Kidney epithelial cell (primary cell): ENCODE measurements around the gene MAN1A1. TPM values are rescaled to one million over a fixed set of nuclear protein-coding genes. Genes with fewer than 3 reads are reported as not detected.

Experiments used
- DNase-seq: peaks from one replicate; pipeline ENCODE4 v3.0.0-alpha.2; 2010; ENCODE audit warnings: low read depth
- H3K27me3 ChIP-seq: 2 replicates; pipeline ENCODE4 v1.6.0; 2011; ENCODE audit warnings: low read length; ENCODE audit not compliant: control insufficient read depth, insufficient read depth
- H3K36me3 ChIP-seq: 2 replicates; pipeline ENCODE4 v1.5.1; 2011; ENCODE audit warnings: low read length; ENCODE audit not compliant: control insufficient read depth, insufficient read depth
- H3K4me3 ChIP-seq: 2 replicates; pipeline ENCODE4 v1.5.1; 2011; ENCODE audit warnings: low read depth, mild to moderate bottlenecking, control low read depth, low read length
- CTCF ChIP-seq: IDR thresholded peaks from 2 replicates; pipeline ENCODE4 v1.5.1; 2011; ENCODE audit warnings: mild to moderate bottlenecking, moderate library complexity, low read length, control low read depth, inconsistent platforms; ENCODE audit not compliant: insufficient read depth, poor library complexity, severe bottlenecking
- total RNA-seq: library from RNA; depleted of rRNA; stranded (reverse); fragments of >200 nt; gene quantifications from 2 replicates; pipeline ENCODE4 v1.2.3, GENCODE V29; 2015

The MAN1A1 gene
- total RNA-seq, 1 donor from 2014 or later: 15.0 TPM

GRCh38 chr6:119224095-119224701 is 125.4 kb downstream of the MAN1A1 start:
- Histone ChIP-seq H3K27me3 (no peaks in the 10 kb centered on the region), H3K36me3 (no peaks in the 10 kb centered on the region), H3K4me3 (no peak overlapping the region)
- DNase-seq: no peak
- TF ChIP-seq CTCF: no peak

GRCh38 chr6:119220452-119220851 is 129.1 kb downstream of the MAN1A1 start:
- no peak for TF ChIP-seq CTCF
- no peaks in the 10 kb centered on the region for H3K27me3 ChIP-seq
- no peak for DNase-seq
- no peaks in the 10 kb centered on the region for H3K36me3 ChIP-seq
- H3K4me3 ChIP-seq: no peak overlapping the region

GRCh38 chr6:119218548-119218947 is 131.0 kb downstream of the MAN1A1 start:
- H3K27me3 ChIP-seq: no peaks in the 10 kb centered on the region
- H3K36me3 ChIP-seq: no peaks in the 10 kb centered on the region
- TF ChIP-seq CTCF: no peak
- no peak for DNase-seq
- H3K4me3 ChIP-seq: no peak overlapping the region

- no peak for DNase-seq
- no peak for TF ChIP-seq CTCF
- Histone ChIP-seq H3K27me3 (no peaks in the 10 kb centered on the region), H3K4me3 (no peak overlapping the region), H3K36me3 (no peaks in the 10 kb centered on the region)
These were observed 133.5 kb downstream of the MAN1A1 start for GRCh38 chr6:119215885-119216590.

- Histone ChIP-seq H3K27me3 (no peaks in the 10 kb centered on the region), H3K4me3 (no peak overlapping the region), H3K36me3 (no peaks in the 10 kb centered on the region)
- DNase-seq: no peak
- TF ChIP-seq CTCF: no peak
These were observed 134.3 kb downstream of the MAN1A1 start for GRCh38 chr6:119215309-119215708.
